Measurements from ENCODE around the gene TEKT2. TPM values are rescaled to one million over a fixed set of nuclear protein-coding genes. Genes with fewer than 3 reads are reported as not detected.

TEKT2 gene
- total RNA-seq, 2 donors from 2014 or later: 5.6 to 9.5 TPM

GRCh38 chr1:36100376-36100775 is 16.5 kb downstream of the TEKT2 start:
- peaks cover 2% of the 10 kb centered on the region for H3K4me1 Mint-ChIP-seq
- no peaks in the 10 kb centered on the region for H3K9me3 Mint-ChIP-seq
- TF ChIP-seq CTCF (conservative IDR thresholded peaks at IDR 0.05): no peak
- H3K27ac ChIP-seq (ENCODE audit: low read depth, low read length): no peak overlapping the region
- H3K27me3 Mint-ChIP-seq (ENCODE audit: insufficient read depth): no peaks in the 10 kb centered on the region
- no peak overlapping the region for H3K4me3 Mint-ChIP-seq
- peaks cover 3% of the 10 kb centered on the region for H3K36me3 ChIP-seq (ENCODE audit: control insufficient read depth, insufficient read depth, low read length)
- peaks cover 5% of the 10 kb centered on the region for H3K36me3 Mint-ChIP-seq (ENCODE audit: low read depth)
- 91 to 100% methylated on average over 3 to 6 of the region's 6 CpGs for WGBS, 2 experiments (ENCODE audit: insufficient coverage in 1 of 2, insufficient read length in 1 of 2)
- DNase-seq: no peak
- H3K4me3 ChIP-seq (ENCODE audit: low read length): no peak overlapping the region
- no peak overlapping the region for H3K27ac Mint-ChIP-seq
- no peaks in the 10 kb centered on the region for H3K4me1 ChIP-seq (ENCODE audit: control insufficient read depth, insufficient read depth, low read length)
- H3K9me3 ChIP-seq (ENCODE audit: control insufficient read depth, low read length): no peaks in the 10 kb centered on the region
- no peaks in the 10 kb centered on the region for H3K27me3 ChIP-seq (ENCODE audit: control insufficient read depth, insufficient read depth, low read length, poor library complexity, severe bottlenecking)
- H3K9ac ChIP-seq (ENCODE audit: extremely low read depth, low read length, poor library complexity, severe bottlenecking): no peak overlapping the region

GRCh38 chr1:36101546-36101945 is 17.7 kb downstream of the TEKT2 start:
- no peak for TF ChIP-seq CTCF (conservative IDR thresholded peaks at IDR 0.05)
- Histone ChIP-seq H3K36me3 (ENCODE audit: control insufficient read depth, insufficient read depth, low read length) (no peaks in the 10 kb centered on the region), H3K9me3 (ENCODE audit: control insufficient read depth, low read length) (no peaks in the 10 kb centered on the region), H3K4me3 (ENCODE audit: low read length) (no peak overlapping the region), H3K27ac (ENCODE audit: low read depth, low read length) (no peak overlapping the region), H3K9ac (ENCODE audit: extremely low read depth, low read length, poor library complexity, severe bottlenecking) (no peak overlapping the region), H3K27me3 (ENCODE audit: control insufficient read depth, insufficient read depth, low read length, poor library complexity, severe bottlenecking) (no peaks in the 10 kb centered on the region), H3K4me1 (ENCODE audit: control insufficient read depth, insufficient read depth, low read length) (no peaks in the 10 kb centered on the region)
- Mint-ChIP-seq H3K4me3 (no peak overlapping the region), H3K27ac (no peak overlapping the region), H3K36me3 (ENCODE audit: low read depth) (no peaks in the 10 kb centered on the region), H3K9me3 (no peaks in the 10 kb centered on the region), H3K27me3 (ENCODE audit: insufficient read depth) (no peaks in the 10 kb centered on the region), H3K4me1 (peaks cover 2% of the 10 kb centered on the region)
- no peak for DNase-seq
- WGBS, 2 experiments (ENCODE audit: insufficient coverage in 1 of 2, insufficient read length in 1 of 2): 96 to 100% methylated on average over 4 to 5 of the region's 5 CpGs

GRCh38 chr1:36106269-36106668 is 22.4 kb downstream of the TEKT2 start:
- H3K4me1 Mint-ChIP-seq: no peaks in the 10 kb centered on the region
- no peaks in the 10 kb centered on the region for H3K27me3 Mint-ChIP-seq (ENCODE audit: insufficient read depth)
- no peak for DNase-seq
- no peak overlapping the region for H3K27ac Mint-ChIP-seq
- H3K36me3 Mint-ChIP-seq (ENCODE audit: low read depth): no peaks in the 10 kb centered on the region
- Histone ChIP-seq H3K27me3 (ENCODE audit: control insufficient read depth, insufficient read depth, low read length, poor library complexity, severe bottlenecking) (no peaks in the 10 kb centered on the region), H3K4me3 (ENCODE audit: low read length) (no peak overlapping the region), H3K36me3 (ENCODE audit: control insufficient read depth, insufficient read depth, low read length) (no peaks in the 10 kb centered on the region), H3K27ac (ENCODE audit: low read depth, low read length) (no peak overlapping the region), H3K4me1 (ENCODE audit: control insufficient read depth, insufficient read depth, low read length) (no peaks in the 10 kb centered on the region), H3K9me3 (ENCODE audit: control insufficient read depth, low read length) (no peaks in the 10 kb centered on the region), H3K9ac (ENCODE audit: extremely low read depth, low read length, poor library complexity, severe bottlenecking) (no peak overlapping the region)
- no peaks in the 10 kb centered on the region for H3K9me3 Mint-ChIP-seq
- no peak overlapping the region for H3K4me3 Mint-ChIP-seq
- TF ChIP-seq CTCF (conservative IDR thresholded peaks at IDR 0.05): no peak
- 66 to 100% methylated on average over 2 to 5 of the region's 5 CpGs for WGBS, 2 experiments (ENCODE audit: insufficient coverage in 1 of 2, insufficient read length in 1 of 2)

All from endodermal cell (in vitro differentiated cells).